ENCODE results near the gene ILDR2. TPM values are rescaled to one million over a fixed set of nuclear protein-coding genes. Genes with fewer than 3 reads are reported as not detected.

The ILDR2 gene
- total and polyA plus RNA-seq, 2 donors (not counting 3 experiments of a cell fraction or from before 2014, with no cell fraction given): not detected

GRCh38 chr1:166859597-166859996 lies 115.7 kb downstream of the ILDR2 start:
- Histone ChIP-seq H3K36me3 (ENCODE audit: control insufficient read depth in 2 of 2, extremely low read depth in 1 of 2, insufficient read depth in 2 of 2, low read length in 2 of 2) (peaks cover 15 to 16% of the 10 kb centered on the region in 2 experiments), H4K20me1 (replicated peaks; ENCODE audit: control insufficient read depth, extremely low read depth, insufficient read depth, low read length) (no peaks in the 10 kb centered on the region), H3K9ac (replicated peaks; ENCODE audit: extremely low read depth, insufficient read depth, low read length) (no peak overlapping the region), H3K9me1 (replicated peaks; ENCODE audit: control insufficient read depth, extremely low read depth, insufficient read depth, low read length) (peaks cover 3% of the 10 kb centered on the region), H3K27me3 (ENCODE audit: control insufficient read depth in 2 of 2, insufficient read depth in 2 of 2, low read length in 2 of 2) (no peaks in the 10 kb centered on the region), H2AFZ (ENCODE audit: low read depth, low read length) (no peak overlapping the region), H3K9me3 (replicated peaks; ENCODE audit: control insufficient read depth, insufficient read depth, low read length) (no peaks in the 10 kb centered on the region), H3K79me2 (ENCODE audit: control insufficient read depth, insufficient read depth, low read length) (peaks cover 2% of the 10 kb centered on the region), H3K4me3 (replicated peaks in 1 of 3; ENCODE audit: insufficient read depth in 1 of 3, low read depth in 1 of 3, low read length in 3 of 3) (no peak overlapping the region), H3K4me2 (ENCODE audit: insufficient read depth, low read length) (no peak overlapping the region), H3K4me1 (ENCODE audit: control insufficient read depth, extremely low read depth, insufficient read depth, low read length) (no peaks in the 10 kb centered on the region), H3K27ac (ENCODE audit: insufficient read depth, low read depth, low read length) (no peak overlapping the region)
- CTCF ChIA-PET: no interaction called here
- no peak for FAIRE-seq
- POLR2A ChIA-PET: no interaction called here
- BruUV-seq (replicated peaks): no TSS peak
- DNase-seq (ENCODE audit: low read depth, low spot score): no peak
- TF ChIP-seq GATA2 (IDR thresholded peaks at IDR 0.05; ENCODE audit: insufficient read depth, insufficient read length, low read depth, low read length) (no peak), FOS (IDR thresholded peaks at IDR 0.05; ENCODE audit: borderline replicate concordance, insufficient read depth, low read length) (no peak), POLR2AphosphoS5 (IDR thresholded peaks at IDR 0.05; ENCODE audit: insufficient read depth, low read depth, low read length) (no peak), CTCF (IDR thresholded peaks at IDR 0.05; ENCODE audit: extremely low read depth in 1 of 2, insufficient read depth in 1 of 2, low read depth in 1 of 2, low read length in 2 of 2) (no peak), JUN (IDR thresholded peaks at IDR 0.05; ENCODE audit: borderline replicate concordance, insufficient read depth, insufficient read length, low read depth) (no peak), POLR2A (IDR thresholded peaks at IDR 0.05; ENCODE audit: low read depth, low read length) (no peak), MAX (IDR thresholded peaks at IDR 0.05; ENCODE audit: insufficient read depth, insufficient read length) (no peak), MYC (IDR thresholded peaks at IDR 0.05; ENCODE audit: low read depth, low read length) (no peak), EZH2 (IDR thresholded peaks at IDR 0.05; ENCODE audit: borderline replicate concordance, low read depth, low read length, severe bottlenecking) (no peak)
- dilution Hi-C loops (cut with MboI; ENCODE audit: extremely low pct_ligation_motif_present, low sequenced_read_pairs) (no loop called here), intact Hi-C loops (cut with micrococcal nuclease) (no loop called here)
